HCT116 (cell line): ENCODE results near the gene ANO9. TPM values are rescaled to one million over a fixed set of nuclear protein-coding genes. Genes with fewer than 3 reads are reported as not detected.

Experiments used
- ATAC-seq: fragments of 200-7000 bp; cut with Tn5 transposase; 2 replicates; pipeline ENCODE4 v1.9.1; 2020; ENCODE audit warnings: mild to moderate bottlenecking, moderate library complexity
- BruUV-seq: library from RNA; stranded (reverse); fragments of 400-500 nt; replicated peaks from 2 replicates; lab custom pipeline; 2021; lab: Mats Ljungman, UMichigan
- CTCF ChIA-PET: fragments of 300-600 bp; sonication (Branson Sonifier 250); formaldehyde crosslinking; loops from one replicate; lab custom pipeline; 2021; ENCODE audit warnings: antibody characterized with exemption; lab: Charles Lee
- POLR2A ChIA-PET: fragments of 300-600, 350-600 bp; sonication (Branson Sonifier 250); formaldehyde crosslinking; loops from one replicate; lab custom pipeline; 2021; ENCODE audit warnings: antibody characterized with exemption; lab: Charles Lee
- RAD21 ChIA-PET, 2 experiments: fragments of 300-600 bp; sonication (Branson Sonifier 250); formaldehyde crosslinking; loops; one replicate each; lab custom pipeline; 2023; ENCODE audit warnings: low total read pairs in 2 of 2; ENCODE audit not compliant: uncharacterized antibody in 2 of 2, unreplicated experiment in 2 of 2, low non-redundant PET in 1 of 2; lab: Charles Lee
- DNase-seq: peaks from one replicate; pipeline ENCODE4 v3.0.0-alpha.2; 2010; ENCODE audit warnings: low read depth, low spot score
- H2AFZ ChIP-seq: fragments of 200-600 bp; shearing (Covaris generic), sonication (generic); 2 replicates; pipeline ENCODE4 v1.6.1; 2017; ENCODE audit warnings: low read depth, mixed run types, mixed read lengths, antibody characterized with exemption, low read length; ENCODE audit not compliant: poor library complexity, severe bottlenecking
- H3K27ac ChIP-seq: 2 replicates; pipeline ENCODE4 v1.5.1; 2012; ENCODE audit warnings: low read depth, low read length
- H3K27me3 ChIP-seq: fragments of 200-600 bp; sonication (generic); 2 replicates; pipeline ENCODE4 v1.6.1; 2016; ENCODE audit warnings: mixed run types, low read length, mixed read lengths; ENCODE audit not compliant: insufficient read depth
- H3K36me3 ChIP-seq, 2 experiments: fragments of 200-500 bp in 1 of 2; fragments of 200-600 bp in 1 of 2; sonication (Bioruptor generic) in 1 of 2; sonication (generic) in 1 of 2; 2 replicates each; pipeline versions ENCODE4 v1.5.1 to v1.6.1; 2014 to 2016; ENCODE audit warnings: low read length in 2 of 2, inconsistent platforms in 1 of 2, mixed read lengths in 1 of 2, mixed run types in 1 of 2; ENCODE audit not compliant: insufficient read depth in 2 of 2, control insufficient read depth in 1 of 2
- H3K4me1 ChIP-seq, 2 experiments: fragments of 200-600 bp in 1 of 2; sonication (generic) in 1 of 2; 2 replicates each; pipeline versions ENCODE4 v1.5.1 to v1.6.1; 2012 to 2017; ENCODE audit warnings: low read length in 2 of 2, inconsistent platforms in 1 of 2, mild to moderate bottlenecking in 1 of 2, mixed read lengths in 1 of 2, mixed run types in 1 of 2, moderate library complexity in 1 of 2; ENCODE audit not compliant: insufficient read depth in 2 of 2, control insufficient read depth in 1 of 2
- H3K4me2 ChIP-seq: fragments of 200-600 bp; sonication (generic); 2 replicates; pipeline ENCODE4 v1.6.1; 2017; ENCODE audit warnings: mixed run types, low read length, mixed read lengths
- H3K4me3 ChIP-seq, 2 experiments: fragments of 200-600 bp in 1 of 2; sonication (generic) in 1 of 2; replicated peaks in 1 of 2; 2 replicates each; pipeline ENCODE4 v1.5.1; 2011 to 2016; ENCODE audit warnings: low read length in 2 of 2, control low read depth in 1 of 2, low read depth in 1 of 2, mild to moderate bottlenecking in 1 of 2, mixed read lengths in 1 of 2, mixed run types in 1 of 2
- H3K79me2 ChIP-seq: fragments of 200-600 bp; sonication (generic); 2 replicates; pipeline ENCODE4 v1.6.1; 2017; ENCODE audit warnings: mild to moderate bottlenecking, mixed run types, low read length, moderate library complexity, mixed read lengths; ENCODE audit not compliant: insufficient read depth
- H3K9ac ChIP-seq: fragments of 200-600 bp; sonication (generic); 2 replicates; pipeline ENCODE4 v1.6.1; 2016; ENCODE audit warnings: low read length, mixed read lengths
- H3K9me2 ChIP-seq: fragments of 200-600 bp; sonication (generic), shearing (Covaris generic); 2 replicates; pipeline ENCODE4 v1.6.1; 2017; ENCODE audit warnings: mixed run types, mild to moderate bottlenecking, moderate library complexity; ENCODE audit not compliant: insufficient read depth
- H3K9me3 ChIP-seq, 2 experiments: fragments of 200-500 bp in 1 of 2; fragments of 200-600 bp in 1 of 2; sonication (Bioruptor generic) in 1 of 2; sonication (generic) in 1 of 2; 2 replicates each; pipeline ENCODE4 v1.6.1; 2014 to 2017; ENCODE audit warnings: low read length in 2 of 2, mixed read lengths in 2 of 2, inconsistent platforms in 1 of 2, low read depth in 1 of 2, mild to moderate bottlenecking in 1 of 2, mixed run types in 1 of 2, moderate library complexity in 1 of 2; ENCODE audit not compliant: control insufficient read depth in 1 of 2, insufficient read depth in 1 of 2
- H4K20me1 ChIP-seq: fragments of 200-600 bp; sonication (generic), shearing (Covaris generic); 2 replicates; pipeline ENCODE4 v1.6.1; 2017; ENCODE audit warnings: mixed run types, mild to moderate bottlenecking, moderate library complexity; ENCODE audit not compliant: insufficient read depth
- ATF3 ChIP-seq: IDR thresholded peaks from 2 replicates; pipeline ENCODE4 v1.6.1; 2012
- CEBPB ChIP-seq: IDR thresholded peaks from 2 replicates; pipeline ENCODE4 v1.6.1; 2012; ENCODE audit warnings: low read depth
- EGR1 ChIP-seq: IDR thresholded peaks from 2 replicates; pipeline ENCODE4 v1.6.1; 2012; ENCODE audit warnings: low read depth
- ELF1 ChIP-seq: IDR thresholded peaks from 2 replicates; pipeline ENCODE4 v1.6.1; 2012; ENCODE audit warnings: low read depth, borderline replicate concordance
- FOSL1 ChIP-seq: IDR thresholded peaks from 2 replicates; pipeline ENCODE4 v1.6.1; 2012; ENCODE audit warnings: low read depth
- JUND ChIP-seq: IDR thresholded peaks from 2 replicates; pipeline ENCODE4 v1.6.1; 2012
- POLR2A ChIP-seq: IDR thresholded peaks from 2 replicates; pipeline ENCODE4 v1.7.0; 2011; ENCODE audit warnings: borderline replicate concordance; ENCODE audit not compliant: insufficient read depth, insufficient read length; ENCODE audit errors: extremely low read depth
- RAD21 ChIP-seq: IDR thresholded peaks from 2 replicates; pipeline ENCODE4 v1.6.1; 2012; ENCODE audit warnings: low read depth, mild to moderate bottlenecking
- SP1 ChIP-seq: IDR thresholded peaks from 2 replicates; pipeline ENCODE4 v1.6.1; 2012; ENCODE audit warnings: low read depth
- SRF ChIP-seq: IDR thresholded peaks from 2 replicates; pipeline ENCODE4 v1.6.1; 2012; ENCODE audit warnings: low read depth
- TCF7L2 ChIP-seq: IDR thresholded peaks from 2 replicates; pipeline ENCODE4 v1.7.0; 2011; ENCODE audit warnings: borderline replicate concordance, inconsistent platforms; ENCODE audit not compliant: insufficient read depth, insufficient read length; ENCODE audit errors: extremely low read depth
- YY1 ChIP-seq: IDR thresholded peaks from 2 replicates; pipeline ENCODE4 v1.6.1; 2011; ENCODE audit warnings: low read length, low read depth, moderate library complexity, mild to moderate bottlenecking; ENCODE audit not compliant: insufficient replicate concordance; ENCODE audit errors: extremely low read depth
- ZBTB33 ChIP-seq: IDR thresholded peaks from 2 replicates; pipeline ENCODE4 v1.6.1; 2011; ENCODE audit warnings: mild to moderate bottlenecking, low read length, moderate library complexity; ENCODE audit not compliant: insufficient replicate concordance; ENCODE audit errors: extremely low read depth
- ZNF274 ChIP-seq: fragments of 200-500 bp; sonication (Bioruptor generic); IDR thresholded peaks from 2 replicates; pipeline ENCODE4 v1.6.1; 2014; ENCODE audit warnings: mild to moderate bottlenecking, low read depth, low read length, inconsistent platforms
- intact Hi-C: fragments of 100-400 bp; cut with micrococcal nuclease; formaldehyde crosslinking; loops from 2 replicates; pipeline ENCODE4 v1.10.0; 2022
- total RNA-seq: library from RNA; stranded (reverse); gene quantifications from one replicate; pipeline ENCODE4 v1.2.1, GENCODE V29; 2021; ENCODE audit not compliant: unreplicated experiment

The ANO9 gene
- total RNA-seq, 1 experiment from 2014 or later, result 70.3 TPM

GRCh38 chr11:416051-416756 is 25.6 kb downstream of the ANO9 start:
- H3K4me2 ChIP-seq, result peak overlapping the region; percentile 93
- POLR2A ChIA-PET, result interaction anchor here (1.1 to 1.9 kb wide), 3 partner anchors 9 to 32 kb away, joined by 3 to 11 read pairs (median 5); no protein-coding TSS in a partner anchor
- RAD21 ChIA-PET, result no interaction called here
- DNase-seq (no peak), ATAC-seq (peak; percentile 21)
- H3K27me3 ChIP-seq, result no peaks in the 10 kb centered on the region
- CTCF ChIA-PET, result interaction anchor here (1.6 kb wide), 1 partner anchor 33 kb away, joined by 11 read pairs; no protein-coding TSS in a partner anchor
- no peaks in the 10 kb centered on the region; the same call in 1 of the 2 replicates for H3K79me2 ChIP-seq
- no peaks in the 10 kb centered on the region for H3K9me3 ChIP-seq
- peaks cover 19 to 33% of the 10 kb centered on the region in 2 experiments for H3K4me1 ChIP-seq
- peak overlapping the region; percentile 66 to 71 for H3K4me3 ChIP-seq
- H2AFZ ChIP-seq, result no peak overlapping the region
- no peaks in the 10 kb centered on the region for H3K36me3 ChIP-seq
- intact Hi-C loops, result no loop called here
- no peaks in the 10 kb centered on the region for H3K9me2 ChIP-seq
- no peaks in the 10 kb centered on the region for H4K20me1 ChIP-seq
- no TSS peak for BruUV-seq
- peak overlapping the region; percentile 81; the same call in 1 of the 2 replicates for H3K27ac ChIP-seq
- peak overlapping the region; percentile 70 for H3K9ac ChIP-seq
- TF ChIP-seq JUND, result no peak

- peaks cover 19 to 33% of the 10 kb centered on the region in 2 experiments for H3K4me1 ChIP-seq
- H2AFZ ChIP-seq, result no peak overlapping the region
- ATAC-seq (no peak), DNase-seq (no peak)
- no peaks in the 10 kb centered on the region for H3K27me3 ChIP-seq
- H3K9me2 ChIP-seq, result no peaks in the 10 kb centered on the region
- no TSS peak for BruUV-seq
- POLR2A ChIA-PET, result interaction anchor here (1.9 kb wide), 1 partner anchor 9 kb away, joined by 11 read pairs; no protein-coding TSS in a partner anchor
- H3K9ac ChIP-seq, result peak overlapping the region; percentile 70
- H4K20me1 ChIP-seq, result no peaks in the 10 kb centered on the region
- no peaks in the 10 kb centered on the region; the same call in 1 of the 2 replicates for H3K79me2 ChIP-seq
- RAD21 ChIA-PET, result no interaction called here
- no peaks in the 10 kb centered on the region for H3K9me3 ChIP-seq
- H3K27ac ChIP-seq, result no peak overlapping the region; the same call in 1 of the 2 replicates
- H3K4me3 ChIP-seq, result peak overlapping the region in 1 of 2 experiments; percentile 66; a peak in 2 of 4 replicates
- H3K36me3 ChIP-seq, result no peaks in the 10 kb centered on the region
- TF ChIP-seq EGR1 (no peak), YY1 (no peak), ATF3 (no peak), POLR2A (no peak), ZNF274 (no peak), TCF7L2 (no peak), SP1 (no peak), RAD21 (no peak), FOSL1 (no peak), ELF1 (no peak), SRF (no peak), JUND (no peak), ZBTB33 (no peak), CEBPB (no peak)
- H3K4me2 ChIP-seq, result peak overlapping the region; percentile 93
- intact Hi-C loops, result no loop called here
- CTCF ChIA-PET, result interaction anchor here (1.6 kb wide), 1 partner anchor 33 kb away, joined by 11 read pairs; no protein-coding TSS in a partner anchor
Measured at GRCh38 chr11:415640-416041, 26.2 kb downstream of the ANO9 start.
